CD4-positive, alpha-beta T cell treated with Interleukin-12 subunit alpha and Interleukin-12 subunit beta, for 1 hour (primary cell): ENCODE results near the gene MDFI.
"Not testable (repeated sequence)": the region's sequence is repeated elsewhere in the genome, so short reads cannot be mapped to it uniquely, and the experiment has no call there.

Source experiments
- DNase-seq: peaks from one replicate; pipeline ENCODE4 v3.0.0-alpha.2; 2020

MDFI gene

GRCh38 chr6:41602864-41603608 is 35.2 kb upstream of the MDFI start:
- peak; percentile 77 for DNase-seq

GRCh38 chr6:41604006-41604405 is 34.3 kb upstream of the MDFI start:
- DNase-seq, result no peak

GRCh38 chr6:41605649-41606048 is 32.6 kb upstream of the MDFI start:
- no peak for DNase-seq

GRCh38 chr6:41607036-41607435 is 31.2 kb upstream of the MDFI start:
- DNase-seq, result no peak

- DNase-seq, result no peak
These were observed 30.5 kb upstream of the MDFI start for GRCh38 chr6:41607736-41608135.

- no peak for DNase-seq
These were observed 29.7 kb upstream of the MDFI start for GRCh38 chr6:41608443-41609151.

GRCh38 chr6:41614715-41615114 is 23.6 kb upstream of the MDFI start:
- DNase-seq, result no peak

GRCh38 chr6:41615311-41615710 is 23.0 kb upstream of the MDFI start:
- no peak for DNase-seq

- DNase-seq, result no peak
These were observed 19.7 kb upstream of the MDFI start for GRCh38 chr6:41618598-41618997.

- DNase-seq, result not testable (repeated sequence)
These were observed 19.1 kb upstream of the MDFI start for GRCh38 chr6:41619193-41619592.

- DNase-seq, result no peak
These were observed 16.9 kb upstream of the MDFI start for GRCh38 chr6:41621367-41621766.

GRCh38 chr6:41621802-41622201 is 16.5 kb upstream of the MDFI start:
- DNase-seq, result no peak

- no peak for DNase-seq
These were observed 15.9 kb upstream of the MDFI start for GRCh38 chr6:41622206-41622988.

- DNase-seq, result no peak
These were observed 14.9 kb upstream of the MDFI start for GRCh38 chr6:41623330-41623729.

GRCh38 chr6:41624621-41625380 is 13.5 kb upstream of the MDFI start:
- no peak for DNase-seq

GRCh38 chr6:41625442-41625841 is 12.8 kb upstream of the MDFI start:
- peak; percentile 4 for DNase-seq

- no peak for DNase-seq
These were observed 12.2 kb upstream of the MDFI start for GRCh38 chr6:41626022-41626421.

- DNase-seq, result no peak
These were observed 11.4 kb upstream of the MDFI start for GRCh38 chr6:41626917-41627316.

GRCh38 chr6:41629128-41629527 is 9.1 kb upstream of the MDFI start:
- no peak for DNase-seq

GRCh38 chr6:41630069-41630468 is 8.2 kb upstream of the MDFI start:
- no peak for DNase-seq

GRCh38 chr6:41630946-41631345 is 7.3 kb upstream of the MDFI start:
- no peak for DNase-seq

- DNase-seq, result no peak
These were observed 5.1 kb upstream of the MDFI start for GRCh38 chr6:41633056-41633634.

- DNase-seq, result no peak
These were observed 3.6 kb upstream of the MDFI start for GRCh38 chr6:41634657-41635056.
